ENCODE results near the gene TCFL5.

DNA sequence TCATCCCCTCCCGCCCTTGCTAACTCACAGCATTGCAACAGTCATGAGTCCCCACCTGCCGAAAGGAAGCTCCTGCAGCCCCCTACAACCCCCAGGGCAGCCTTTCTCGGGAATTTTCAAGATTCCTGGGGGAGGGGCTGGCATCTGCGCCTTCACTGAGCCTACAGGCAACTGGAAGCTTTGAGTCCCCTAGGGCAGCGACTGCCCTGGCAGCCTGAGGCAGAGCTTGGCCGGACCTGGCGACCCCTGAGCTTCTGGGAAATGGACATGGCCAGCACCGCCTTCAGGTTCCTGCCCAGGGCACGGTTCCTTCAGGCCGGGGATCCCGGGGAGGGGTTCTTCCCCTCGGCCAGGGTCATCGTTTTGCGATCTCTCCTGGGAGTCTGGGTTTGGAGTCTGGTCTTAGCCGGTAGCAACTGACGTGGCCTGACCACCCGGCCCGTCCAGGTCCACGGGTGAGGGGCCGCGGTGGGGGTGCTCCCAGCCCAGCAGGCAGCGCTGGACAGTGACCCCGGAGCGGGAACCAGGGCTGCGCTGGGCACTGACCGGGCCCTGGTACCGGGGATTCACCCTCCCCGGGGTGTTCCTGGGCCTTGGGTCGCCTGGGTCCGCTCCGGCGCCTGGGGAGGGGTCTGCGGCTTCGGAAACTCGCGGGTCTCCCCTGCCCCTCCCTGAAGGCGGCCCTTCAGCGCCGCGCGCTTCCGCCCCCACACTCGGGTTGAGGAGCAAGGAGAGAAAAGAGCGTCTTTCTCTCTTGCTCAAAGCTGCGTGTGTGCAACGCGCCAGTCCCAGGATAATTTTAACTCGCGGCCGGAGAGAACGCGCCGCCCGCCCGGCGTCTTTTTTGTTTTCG lies 45.4 kb downstream of the TCFL5 start:
- TF ChIP-seq, protein P1, sequence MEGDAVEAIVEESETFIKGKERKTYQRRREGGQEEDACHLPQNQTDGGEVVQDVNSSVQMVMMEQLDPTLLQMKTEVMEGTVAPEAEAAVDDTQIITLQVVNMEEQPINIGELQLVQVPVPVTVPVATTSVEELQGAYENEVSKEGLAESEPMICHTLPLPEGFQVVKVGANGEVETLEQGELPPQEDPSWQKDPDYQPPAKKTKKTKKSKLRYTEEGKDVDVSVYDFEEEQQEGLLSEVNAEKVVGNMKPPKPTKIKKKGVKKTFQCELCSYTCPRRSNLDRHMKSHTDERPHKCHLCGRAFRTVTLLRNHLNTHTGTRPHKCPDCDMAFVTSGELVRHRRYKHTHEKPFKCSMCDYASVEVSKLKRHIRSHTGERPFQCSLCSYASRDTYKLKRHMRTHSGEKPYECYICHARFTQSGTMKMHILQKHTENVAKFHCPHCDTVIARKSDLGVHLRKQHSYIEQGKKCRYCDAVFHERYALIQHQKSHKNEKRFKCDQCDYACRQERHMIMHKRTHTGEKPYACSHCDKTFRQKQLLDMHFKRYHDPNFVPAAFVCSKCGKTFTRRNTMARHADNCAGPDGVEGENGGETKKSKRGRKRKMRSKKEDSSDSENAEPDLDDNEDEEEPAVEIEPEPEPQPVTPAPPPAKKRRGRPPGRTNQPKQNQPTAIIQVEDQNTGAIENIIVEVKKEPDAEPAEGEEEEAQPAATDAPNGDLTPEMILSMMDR (conservative IDR thresholded peaks at IDR 0.05; ENCODE audit: low read length), result no peak
- TF ChIP-seq EZH2phosphoT487 (IDR thresholded peaks at IDR 0.05; ENCODE audit: borderline replicate concordance), result no peak
